ENCODE data around the gene SMC1B. TPM values are rescaled to one million over a fixed set of nuclear protein-coding genes. Genes with fewer than 3 reads are reported as not detected.

The SMC1B gene
- polyA plus RNA-seq (2013), result 0.05 and 0.07 TPM in 2 replicates

GRCh38 chr22:45413368-45414211 lies at the start of gene SMC1B, which contains the start of gene RIBC2:
Gene SMC1B, minus strand, starts transcription at chr22:45413599. Its CDS starts 32 bp downstream, at chr22:45413567.
Gene RIBC2, plus strand, starts transcription at chr22:45413693. Its CDS starts 194 bp downstream, at chr22:45413887.
- Histone ChIP-seq H2BK5ac (ENCODE audit: low read depth, low read length, poor library complexity) (no peak within 1 kb of the TSS), H2AFZ (ENCODE audit: insufficient read depth, low read length, poor library complexity) (peak within 1 kb of the TSS; percentile 68), H4K8ac (ENCODE audit: low read depth, low read length) (peak within 1 kb of the TSS; percentile 76), H3K4ac (ENCODE audit: low read depth, low read length) (no peak within 1 kb of the TSS), H3K14ac (ENCODE audit: low read length) (peak within 1 kb of the TSS; percentile 26), H3K27ac (ENCODE audit: low read depth, low read length) (no peak within 1 kb of the TSS), H4K12ac (ENCODE audit: low read depth, low read length) (peak within 1 kb of the TSS; percentile 17), H3K23ac (ENCODE audit: low read length) (no peak within 1 kb of the TSS), H3K4me3 (ENCODE audit: low read depth, low read length) (peak within 1 kb of the TSS; percentile 56), H2BK12ac (ENCODE audit: low read length) (peak within 1 kb of the TSS; percentile 35), H3K79me1 (ENCODE audit: low read length) (peaks cover 6% of the 10 kb centered on the region), H4K91ac (ENCODE audit: low read depth, low read length) (peak within 1 kb of the TSS; percentile 53), H3K18ac (ENCODE audit: low read length) (no peak within 1 kb of the TSS), H2BK120ac (ENCODE audit: insufficient read depth, low read length, poor library complexity) (peak within 1 kb of the TSS; percentile 3), H2AK5ac (ENCODE audit: low read length) (peak within 1 kb of the TSS; percentile 52), H3K9me3 (ENCODE audit: insufficient read depth, low read depth, low read length) (peaks cover 6% of the 10 kb centered on the region), H3K9ac (ENCODE audit: low read length) (peak within 1 kb of the TSS; percentile 13), H3K79me2 (ENCODE audit: control insufficient read depth, insufficient read depth, low read length, poor library complexity) (peaks cover 3% of the 10 kb centered on the region), H3K4me2 (ENCODE audit: low read length) (peak within 1 kb of the TSS; percentile 78), H3K4me1 (ENCODE audit: control insufficient read depth in 1 of 2, insufficient read depth in 2 of 2, low read length in 2 of 2) (peaks cover 7 to 8% of the 10 kb centered on the region in 2 experiments), H3K27me3 (ENCODE audit: insufficient read depth, low read length) (no peaks in the 10 kb centered on the region), H3K36me3 (ENCODE audit: control insufficient read depth in 1 of 2, insufficient read depth in 2 of 2, low read length in 2 of 2) (no peaks in the 10 kb centered on the region)
- no CpG with 5 or more reads among the region's 68 CpGs for WGBS (ENCODE audit: extremely low coverage, insufficient coverage, insufficient read length)
- DNase-seq, result peak; percentile 61 to 94

- DNase-seq, result peak in 1 of 2 donors; percentile 82
- peaks cover 2 to 10% of the 10 kb centered on the region in 2 experiments for H3K4me1 ChIP-seq (ENCODE audit: control insufficient read depth in 1 of 2, insufficient read depth in 2 of 2, low read length in 2 of 2)
- no peak overlapping the region for H4K12ac ChIP-seq (ENCODE audit: low read depth, low read length)
- H3K18ac ChIP-seq (ENCODE audit: low read length), result peak overlapping the region; percentile 42
- peak overlapping the region; percentile 53 for H4K91ac ChIP-seq (ENCODE audit: low read depth, low read length)
- H3K4ac ChIP-seq (ENCODE audit: low read depth, low read length), result peak overlapping the region; percentile 5
- H3K9me3 ChIP-seq (ENCODE audit: insufficient read depth, low read depth, low read length), result no peaks in the 10 kb centered on the region
- H3K14ac ChIP-seq (ENCODE audit: low read length), result no peak overlapping the region
- H4K8ac ChIP-seq (ENCODE audit: low read depth, low read length), result no peak overlapping the region
- H3K79me1 ChIP-seq (ENCODE audit: low read length), result peaks cover 12% of the 10 kb centered on the region
- H3K27me3 ChIP-seq (ENCODE audit: insufficient read depth, low read length), result no peaks in the 10 kb centered on the region
- H3K23ac ChIP-seq (ENCODE audit: low read length), result no peak overlapping the region
- H2BK5ac ChIP-seq (ENCODE audit: low read depth, low read length, poor library complexity), result peak overlapping the region; percentile 37
- no peak overlapping the region for H3K27ac ChIP-seq (ENCODE audit: low read depth, low read length)
- H3K79me2 ChIP-seq (ENCODE audit: control insufficient read depth, insufficient read depth, low read length, poor library complexity), result no peaks in the 10 kb centered on the region
- no peaks in the 10 kb centered on the region for H3K36me3 ChIP-seq (ENCODE audit: control insufficient read depth in 1 of 2, insufficient read depth in 2 of 2, low read length in 2 of 2)
- H3K4me2 ChIP-seq (ENCODE audit: low read length), result no peak overlapping the region
- H3K9ac ChIP-seq (ENCODE audit: low read length), result no peak overlapping the region
- no peak overlapping the region for H2AFZ ChIP-seq (ENCODE audit: insufficient read depth, low read length, poor library complexity)
- WGBS (ENCODE audit: extremely low coverage, insufficient coverage, insufficient read length), result no CpG with 5 or more reads among the region's 6 CpGs
- peak overlapping the region; percentile 78 for H2BK12ac ChIP-seq (ENCODE audit: low read length)
- H3K4me3 ChIP-seq (ENCODE audit: low read depth, low read length), result no peak overlapping the region
- H2AK5ac ChIP-seq (ENCODE audit: low read length), result peak overlapping the region; percentile 75
- peak overlapping the region; percentile 64 for H2BK120ac ChIP-seq (ENCODE audit: insufficient read depth, low read length, poor library complexity)
These were observed 48.7 kb upstream of the SMC1B start for GRCh38 chr22:45462034-45462655.

GRCh38 chr22:45460288-45461109 lies 47.1 kb upstream of the SMC1B start:
- Histone ChIP-seq H3K79me2 (ENCODE audit: control insufficient read depth, insufficient read depth, low read length, poor library complexity) (no peaks in the 10 kb centered on the region), H4K8ac (ENCODE audit: low read depth, low read length) (peak overlapping the region; percentile 43), H4K12ac (ENCODE audit: low read depth, low read length) (no peak overlapping the region), H3K18ac (ENCODE audit: low read length) (peak overlapping the region; percentile 67), H2BK120ac (ENCODE audit: insufficient read depth, low read length, poor library complexity) (peak overlapping the region; percentile 37), H3K36me3 (ENCODE audit: control insufficient read depth in 1 of 2, insufficient read depth in 2 of 2, low read length in 2 of 2) (no peaks in the 10 kb centered on the region), H3K4me1 (ENCODE audit: control insufficient read depth in 1 of 2, insufficient read depth in 2 of 2, low read length in 2 of 2) (peaks cover 6 to 12% of the 10 kb centered on the region in 2 experiments), H3K23ac (ENCODE audit: low read length) (no peak overlapping the region), H2AFZ (ENCODE audit: insufficient read depth, low read length, poor library complexity) (no peak overlapping the region), H3K27me3 (ENCODE audit: insufficient read depth, low read length) (no peaks in the 10 kb centered on the region), H3K9ac (ENCODE audit: low read length) (no peak overlapping the region), H4K91ac (ENCODE audit: low read depth, low read length) (peak overlapping the region; percentile 90), H3K4me3 (ENCODE audit: low read depth, low read length) (no peak overlapping the region), H3K4ac (ENCODE audit: low read depth, low read length) (no peak overlapping the region), H2AK5ac (ENCODE audit: low read length) (peak overlapping the region; percentile 79), H3K79me1 (ENCODE audit: low read length) (peaks cover 15% of the 10 kb centered on the region), H3K4me2 (ENCODE audit: low read length) (no peak overlapping the region), H3K27ac (ENCODE audit: low read depth, low read length) (no peak overlapping the region), H3K9me3 (ENCODE audit: insufficient read depth, low read depth, low read length) (no peaks in the 10 kb centered on the region), H3K14ac (ENCODE audit: low read length) (peak overlapping the region; percentile 78), H2BK5ac (ENCODE audit: low read depth, low read length, poor library complexity) (peak overlapping the region; percentile 62), H2BK12ac (ENCODE audit: low read length) (peak overlapping the region; percentile 72)
- DNase-seq, result no peak
- no CpG with 5 or more reads among the region's 14 CpGs for WGBS (ENCODE audit: extremely low coverage, insufficient coverage, insufficient read length)

GRCh38 chr22:45459235-45459634 lies 45.8 kb upstream of the SMC1B start:
- Histone ChIP-seq H4K8ac (ENCODE audit: low read depth, low read length) (peak overlapping the region; percentile 47), H3K4ac (ENCODE audit: low read depth, low read length) (no peak overlapping the region), H2BK12ac (ENCODE audit: low read length) (peak overlapping the region; percentile 63), H3K36me3 (ENCODE audit: control insufficient read depth in 1 of 2, insufficient read depth in 2 of 2, low read length in 2 of 2) (no peaks in the 10 kb centered on the region), H2BK120ac (ENCODE audit: insufficient read depth, low read length, poor library complexity) (no peak overlapping the region), H3K27ac (ENCODE audit: low read depth, low read length) (no peak overlapping the region), H3K79me1 (ENCODE audit: low read length) (peaks cover 23% of the 10 kb centered on the region), H3K79me2 (ENCODE audit: control insufficient read depth, insufficient read depth, low read length, poor library complexity) (no peaks in the 10 kb centered on the region), H3K18ac (ENCODE audit: low read length) (peak overlapping the region; percentile 28), H3K4me1 (ENCODE audit: control insufficient read depth in 1 of 2, insufficient read depth in 2 of 2, low read length in 2 of 2) (peaks cover 11 to 23% of the 10 kb centered on the region in 2 experiments), H2BK5ac (ENCODE audit: low read depth, low read length, poor library complexity) (peak overlapping the region; percentile 49), H3K9me3 (ENCODE audit: insufficient read depth, low read depth, low read length) (no peaks in the 10 kb centered on the region), H4K12ac (ENCODE audit: low read depth, low read length) (no peak overlapping the region), H3K4me2 (ENCODE audit: low read length) (no peak overlapping the region), H3K27me3 (ENCODE audit: insufficient read depth, low read length) (no peaks in the 10 kb centered on the region), H3K14ac (ENCODE audit: low read length) (peak overlapping the region; percentile 49), H3K4me3 (ENCODE audit: low read depth, low read length) (no peak overlapping the region), H2AFZ (ENCODE audit: insufficient read depth, low read length, poor library complexity) (no peak overlapping the region), H2AK5ac (ENCODE audit: low read length) (peak overlapping the region; percentile 81), H3K23ac (ENCODE audit: low read length) (no peak overlapping the region), H3K9ac (ENCODE audit: low read length) (no peak overlapping the region), H4K91ac (ENCODE audit: low read depth, low read length) (peak overlapping the region; percentile 59)
- WGBS (ENCODE audit: extremely low coverage, insufficient coverage, insufficient read length), result no CpG with 5 or more reads among the region's 8 CpGs
- no peak for DNase-seq

Data from trophoblast cell (in vitro differentiated cells and primary cell).